Bronchial epithelial cell (primary cell): ENCODE results near the gene TMEM135. TPM values are rescaled to one million over a fixed set of nuclear protein-coding genes. Genes with fewer than 3 reads are reported as not detected.

Experiments
- DNase-seq: peaks from one replicate; pipeline ENCODE4 v3.0.0-alpha.2; 2010; ENCODE audit warnings: low read depth
- FAIRE-seq: peaks from 2 replicates; lab custom pipeline; 2011; peaks lifted over from hg19 to GRCh38; lab: Jason Lieb, UNC
- H3K27me3 ChIP-seq: 2 replicates; pipeline ENCODE4 v1.5.1; 2011; ENCODE audit warnings: low read length; ENCODE audit not compliant: control insufficient read depth, insufficient read depth
- H3K36me3 ChIP-seq: 2 replicates; pipeline ENCODE4 v1.5.1; 2011; ENCODE audit warnings: low read length; ENCODE audit not compliant: control insufficient read depth, insufficient read depth
- H3K4me3 ChIP-seq: 2 replicates; pipeline ENCODE4 v1.5.1; 2011; ENCODE audit warnings: mild to moderate bottlenecking, low read depth, low read length, control low read depth
- total RNA-seq: library from RNA; depleted of rRNA; stranded (reverse); fragments of >200 nt; gene quantifications from 2 replicates; pipeline ENCODE4 v1.2.1, GENCODE V29; 2014
- TF ChIP-seq, protein P1 (sequence below): IDR thresholded peaks from 2 replicates; pipeline ENCODE4 v1.5.1; 2011; ENCODE audit warnings: mild to moderate bottlenecking, moderate library complexity, low read length, control low read depth, inconsistent platforms; ENCODE audit not compliant: insufficient read depth, severe bottlenecking

Gene TMEM135
- total RNA-seq, 1 donor from 2014 or later, result 6.8 TPM

DNA sequence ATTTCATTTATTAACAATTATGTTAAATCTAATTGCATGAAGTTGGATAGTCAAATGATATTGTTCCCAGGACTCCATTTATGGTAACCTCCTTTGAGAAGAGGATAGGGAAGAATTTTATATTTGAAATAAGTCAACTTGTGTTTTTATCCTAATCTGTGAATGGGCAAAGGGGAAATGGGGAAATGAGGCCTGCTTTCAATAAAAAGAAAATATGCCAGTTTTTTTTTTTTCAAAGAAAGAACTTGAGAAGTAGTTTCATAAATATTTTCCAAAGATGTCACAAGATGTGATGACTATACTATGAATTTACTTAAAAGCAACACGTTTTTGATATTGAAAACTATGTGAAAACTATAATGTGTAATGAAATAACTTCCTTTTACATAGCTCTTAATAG is 201.8 kb downstream of the TMEM135 start:
- TF ChIP-seq, protein P1, sequence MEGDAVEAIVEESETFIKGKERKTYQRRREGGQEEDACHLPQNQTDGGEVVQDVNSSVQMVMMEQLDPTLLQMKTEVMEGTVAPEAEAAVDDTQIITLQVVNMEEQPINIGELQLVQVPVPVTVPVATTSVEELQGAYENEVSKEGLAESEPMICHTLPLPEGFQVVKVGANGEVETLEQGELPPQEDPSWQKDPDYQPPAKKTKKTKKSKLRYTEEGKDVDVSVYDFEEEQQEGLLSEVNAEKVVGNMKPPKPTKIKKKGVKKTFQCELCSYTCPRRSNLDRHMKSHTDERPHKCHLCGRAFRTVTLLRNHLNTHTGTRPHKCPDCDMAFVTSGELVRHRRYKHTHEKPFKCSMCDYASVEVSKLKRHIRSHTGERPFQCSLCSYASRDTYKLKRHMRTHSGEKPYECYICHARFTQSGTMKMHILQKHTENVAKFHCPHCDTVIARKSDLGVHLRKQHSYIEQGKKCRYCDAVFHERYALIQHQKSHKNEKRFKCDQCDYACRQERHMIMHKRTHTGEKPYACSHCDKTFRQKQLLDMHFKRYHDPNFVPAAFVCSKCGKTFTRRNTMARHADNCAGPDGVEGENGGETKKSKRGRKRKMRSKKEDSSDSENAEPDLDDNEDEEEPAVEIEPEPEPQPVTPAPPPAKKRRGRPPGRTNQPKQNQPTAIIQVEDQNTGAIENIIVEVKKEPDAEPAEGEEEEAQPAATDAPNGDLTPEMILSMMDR, result no peak
- FAIRE-seq, result no peak

DNA sequence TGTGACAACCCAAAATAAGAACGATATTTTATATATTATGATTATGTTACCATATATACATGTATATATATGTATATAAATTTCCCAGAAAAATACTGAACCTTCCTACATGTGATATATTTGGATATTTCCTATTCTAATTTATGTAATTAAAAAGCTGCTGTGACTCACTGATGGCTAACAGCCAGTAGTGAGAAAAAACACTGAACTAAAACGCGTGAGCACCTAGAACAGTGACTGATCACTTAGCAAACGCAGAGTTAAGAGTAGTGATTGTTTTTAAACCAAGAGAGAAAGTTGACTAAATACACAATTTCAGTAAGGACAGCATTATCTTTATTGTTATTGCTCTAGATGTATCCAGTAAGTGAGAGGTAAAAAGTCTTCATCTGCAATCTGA is 213.8 kb downstream of the TMEM135 start:
- no peaks in the 10 kb centered on the region for H3K27me3 ChIP-seq
- TF ChIP-seq, protein P1, result no peak
- no peaks in the 10 kb centered on the region for H3K36me3 ChIP-seq
- no peak overlapping the region for H3K4me3 ChIP-seq
- FAIRE-seq, result no peak
- peak; percentile 47 for DNase-seq

More for the DNA sequence above, 201.8 kb downstream of the TMEM135 start:
- Histone ChIP-seq H3K36me3 (no peaks in the 10 kb centered on the region), H3K27me3 (no peaks in the 10 kb centered on the region), H3K4me3 (no peak overlapping the region)
- no peak for DNase-seq

DNA sequence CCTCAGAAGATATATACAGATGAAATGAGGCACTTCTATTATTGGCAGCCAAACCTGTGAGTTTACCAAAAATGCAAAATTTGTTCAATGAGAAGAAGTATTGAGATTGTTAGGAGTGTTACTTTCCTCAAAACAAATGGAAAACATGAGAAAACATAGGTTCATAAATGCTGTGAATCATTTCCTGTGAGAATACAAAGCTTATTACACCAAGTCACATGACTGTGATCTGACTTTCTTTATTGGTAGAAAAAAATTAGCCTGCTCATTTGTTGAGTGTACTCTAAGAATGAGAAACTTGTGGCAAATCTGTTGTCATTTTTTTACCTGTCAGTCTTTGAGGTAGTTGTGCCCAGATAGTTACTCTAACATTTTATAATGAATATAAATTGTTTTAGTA is 215.1 kb downstream of the TMEM135 start:
- Histone ChIP-seq H3K27me3 (no peaks in the 10 kb centered on the region), H3K4me3 (no peak overlapping the region), H3K36me3 (no peaks in the 10 kb centered on the region)
- no peak for FAIRE-seq
- DNase-seq, result peak; percentile 29
- TF ChIP-seq, protein P1, result no peak

DNA sequence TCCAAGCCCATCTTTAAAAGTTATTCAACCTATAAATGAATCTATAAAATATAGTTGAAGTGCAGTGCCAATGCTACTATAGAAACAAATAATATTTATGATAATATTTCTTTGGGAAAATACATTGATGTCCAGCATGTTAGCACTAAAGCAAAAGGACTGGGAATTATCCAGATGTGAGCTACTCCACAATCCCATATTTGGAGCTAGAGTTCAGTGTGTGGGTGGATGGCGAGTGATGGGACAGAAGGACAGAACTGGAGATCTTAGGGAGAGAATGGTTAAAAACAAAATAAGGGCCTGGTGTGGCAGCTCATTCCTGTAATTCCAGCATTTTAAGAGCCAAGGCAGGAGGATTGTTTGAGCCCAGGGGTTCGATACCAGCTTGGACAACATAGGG is 216.8 kb downstream of the TMEM135 start:
- FAIRE-seq, result no peak
- Histone ChIP-seq H3K36me3 (no peaks in the 10 kb centered on the region), H3K4me3 (no peak overlapping the region), H3K27me3 (no peaks in the 10 kb centered on the region)
- DNase-seq, result no peak
- TF ChIP-seq, protein P1, result no peak

DNA sequence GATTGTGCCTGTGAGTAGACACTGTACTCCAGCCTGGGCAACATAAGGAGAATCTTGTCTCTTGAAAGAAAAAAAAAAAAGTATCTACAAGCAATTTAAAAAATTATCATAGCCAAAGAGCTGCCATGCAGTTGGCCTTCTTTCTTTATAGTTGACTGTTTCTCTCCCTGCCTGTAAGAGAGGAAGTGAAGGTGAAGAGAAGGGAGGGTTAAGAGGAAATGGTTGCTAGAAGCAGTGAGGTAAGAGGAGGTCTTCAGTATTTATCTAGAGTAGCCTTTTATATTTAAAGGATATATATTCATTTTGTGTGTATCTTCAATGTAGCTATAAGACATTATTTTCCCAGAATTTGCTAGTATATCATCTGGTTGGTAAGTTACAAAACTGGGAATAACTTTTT is 217.9 kb downstream of the TMEM135 start:
- no peak overlapping the region for H3K4me3 ChIP-seq
- no peaks in the 10 kb centered on the region for H3K27me3 ChIP-seq
- DNase-seq, result no peak
- TF ChIP-seq, protein P1, result no peak
- no peaks in the 10 kb centered on the region for H3K36me3 ChIP-seq
- no peak for FAIRE-seq

DNA sequence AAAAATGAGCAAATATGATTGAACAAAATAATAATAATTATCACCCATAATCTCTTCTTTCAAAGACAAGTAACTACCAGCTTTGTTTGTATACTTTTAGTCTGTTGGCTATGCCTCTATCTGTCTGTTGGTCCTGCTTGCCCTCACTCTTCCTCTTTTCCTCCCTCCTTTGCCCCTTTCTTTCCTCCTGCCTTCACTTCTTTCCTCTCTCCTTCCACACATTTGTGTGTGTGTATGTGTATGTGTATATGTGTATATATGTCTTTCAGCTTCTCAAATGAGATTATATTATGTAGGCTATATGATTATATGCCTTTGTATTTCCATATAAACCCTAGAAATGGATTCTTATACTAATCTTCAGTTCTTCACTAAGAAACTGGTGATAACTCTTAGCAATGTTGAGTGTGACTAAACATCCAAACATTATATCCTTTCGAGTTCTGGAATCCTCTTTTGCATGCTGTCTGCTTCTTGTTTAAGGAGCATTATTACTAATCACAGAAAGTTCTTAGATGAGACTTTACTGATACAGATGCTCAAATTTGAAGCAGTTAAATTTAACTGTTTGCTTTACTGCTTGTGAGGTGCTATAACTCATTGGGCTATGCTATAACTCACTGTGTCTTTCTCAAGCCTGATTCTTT is 219.1 kb downstream of the TMEM135 start:
- FAIRE-seq, result no peak
- H3K36me3 ChIP-seq, result no peaks in the 10 kb centered on the region
- no peak overlapping the region for H3K4me3 ChIP-seq
- no peak for DNase-seq
- TF ChIP-seq, protein P1, result no peak
- no peaks in the 10 kb centered on the region for H3K27me3 ChIP-seq
